ENCODE data around the gene GFAP.

Gene GFAP

DNA sequence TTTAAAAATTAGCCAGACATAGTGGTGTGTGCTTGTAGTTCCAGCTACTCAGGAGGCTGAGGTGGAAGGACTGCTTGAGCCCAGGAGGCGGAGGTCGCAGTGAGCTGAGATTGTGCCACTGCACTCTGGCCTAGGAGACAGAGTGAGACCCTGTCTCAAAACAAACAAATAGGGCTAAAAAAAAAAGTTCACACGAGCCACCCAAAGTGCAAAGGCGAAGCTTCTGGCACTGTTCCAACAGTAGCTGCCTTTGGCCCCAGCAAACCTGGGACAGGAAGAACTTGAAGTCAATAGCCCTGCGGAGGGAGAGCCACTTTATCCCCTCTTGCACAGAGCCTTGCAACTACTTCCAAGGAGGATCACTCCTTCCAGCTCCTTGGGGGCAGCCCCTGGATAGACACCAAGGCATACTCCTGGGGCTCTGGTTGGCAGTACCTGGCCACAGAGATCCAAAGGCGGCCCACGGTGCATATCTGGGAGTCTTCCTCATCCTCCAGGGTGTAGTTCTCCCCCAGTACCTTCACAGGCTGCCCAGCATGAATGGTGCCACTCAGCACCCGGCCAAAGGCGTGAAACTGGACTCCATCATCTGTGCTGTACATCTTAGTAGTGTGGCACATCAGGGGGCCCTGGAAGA lies 52.9 kb downstream of the GFAP start:
- no peak for DNase-seq (ENCODE audit: low spot score)

DNA sequence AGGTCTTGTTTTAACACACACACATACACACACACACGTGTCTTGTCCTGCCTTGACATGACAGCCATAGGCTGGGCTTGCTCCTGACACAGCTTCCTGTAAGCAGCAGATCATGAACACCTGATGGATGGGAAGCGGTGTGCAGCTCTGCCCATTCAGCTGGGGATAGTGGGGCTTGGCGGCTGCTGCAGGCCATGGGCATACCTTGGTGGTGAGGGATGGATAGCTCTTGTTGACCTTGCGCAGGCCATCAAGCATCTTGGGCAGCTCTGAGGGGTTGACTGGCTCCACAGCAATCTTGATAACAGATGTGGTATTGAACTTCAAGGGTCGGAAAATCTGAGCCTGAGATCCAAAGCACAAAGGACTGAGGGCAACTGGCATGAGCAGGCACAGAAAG lies 55.6 kb downstream of the GFAP start:
- DNase-seq (ENCODE audit: low spot score): no peak

DNA sequence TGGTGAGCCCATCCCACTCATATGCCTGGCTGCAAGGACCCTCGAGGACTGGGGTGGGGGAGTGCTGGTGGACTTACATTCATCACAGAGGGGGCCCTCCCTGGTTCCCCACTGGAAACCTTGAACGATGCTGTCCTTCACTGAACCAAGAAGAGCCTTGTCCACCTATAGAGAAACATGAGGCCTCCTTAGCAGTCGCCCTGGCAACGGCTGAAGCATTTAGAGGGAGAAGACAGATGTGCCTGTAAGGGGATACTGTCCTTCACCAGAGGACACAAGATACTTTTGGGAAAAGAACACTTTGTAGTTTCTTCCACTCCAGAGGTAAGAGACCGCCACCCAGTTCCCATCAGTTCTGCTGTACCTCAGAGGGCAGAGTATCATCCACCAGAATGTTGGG lies 61.1 kb downstream of the GFAP start:
- DNase-seq (ENCODE audit: low spot score): no peak
